Nephron (organoid): ENCODE results near the gene CCDC93.

Source experiments
- H3K27ac Mint-ChIP-seq, 3 experiments: 2 replicates each; pipeline ENCODE4 v1.8.0; 2020; ENCODE audit warnings: mixed read lengths in 3 of 3, mild to moderate bottlenecking in 2 of 3, moderate library complexity in 1 of 3
- H3K27me3 Mint-ChIP-seq: 2 replicates; pipeline ENCODE4 v1.8.0; 2021; ENCODE audit warnings: low read depth, mild to moderate bottlenecking, moderate library complexity, mixed read lengths
- H3K36me3 Mint-ChIP-seq: 2 replicates; pipeline ENCODE4 v1.8.0; 2020; ENCODE audit warnings: low read depth, mixed read lengths
- H3K4me1 Mint-ChIP-seq: 2 replicates; pipeline ENCODE4 v1.8.0; 2020; ENCODE audit warnings: mixed read lengths
- H3K4me3 Mint-ChIP-seq, 3 experiments: 2 replicates each; pipeline ENCODE4 v1.8.0; 2020; ENCODE audit warnings: mild to moderate bottlenecking in 3 of 3, mixed read lengths in 3 of 3, moderate library complexity in 2 of 3
- H3K9me3 Mint-ChIP-seq: 2 replicates; pipeline ENCODE4 v1.8.0; 2020; ENCODE audit warnings: mixed read lengths
- CTCF ChIP-seq, 3 experiments: fragments of 200-600 bp; sonication (generic); IDR thresholded peaks; one replicate each; pipeline ENCODE4 v1.5.0; 2021; ENCODE audit warnings: antibody characterized with exemption in 3 of 3; ENCODE audit not compliant: unreplicated experiment in 3 of 3

Gene CCDC93

GRCh38 chr2:117972476-117973123 lies 41.3 kb downstream of the CCDC93 start:
- H3K4me1 Mint-ChIP-seq: peaks cover 12% of the 10 kb centered on the region
- peaks cover 58% of the 10 kb centered on the region for H3K36me3 Mint-ChIP-seq
- no peaks in the 10 kb centered on the region for H3K9me3 Mint-ChIP-seq
- H3K27ac Mint-ChIP-seq: no peak overlapping the region
- no peak overlapping the region for H3K4me3 Mint-ChIP-seq
- no peak for TF ChIP-seq CTCF (IDR thresholded peaks at IDR 0.05; ENCODE audit: unreplicated experiment in 3 of 3)
- no peaks in the 10 kb centered on the region for H3K27me3 Mint-ChIP-seq

GRCh38 chr2:117968722-117969121 lies 45.1 kb downstream of the CCDC93 start:
- Mint-ChIP-seq H3K36me3 (peaks cover 54% of the 10 kb centered on the region), H3K4me3 (no peak overlapping the region), H3K27me3 (no peaks in the 10 kb centered on the region), H3K4me1 (peaks cover 18% of the 10 kb centered on the region), H3K9me3 (no peaks in the 10 kb centered on the region), H3K27ac (peak overlapping the region; percentile 62 to 92 (median 91))
- no peak for TF ChIP-seq CTCF (IDR thresholded peaks at IDR 0.05; ENCODE audit: unreplicated experiment in 3 of 3)

DNA sequence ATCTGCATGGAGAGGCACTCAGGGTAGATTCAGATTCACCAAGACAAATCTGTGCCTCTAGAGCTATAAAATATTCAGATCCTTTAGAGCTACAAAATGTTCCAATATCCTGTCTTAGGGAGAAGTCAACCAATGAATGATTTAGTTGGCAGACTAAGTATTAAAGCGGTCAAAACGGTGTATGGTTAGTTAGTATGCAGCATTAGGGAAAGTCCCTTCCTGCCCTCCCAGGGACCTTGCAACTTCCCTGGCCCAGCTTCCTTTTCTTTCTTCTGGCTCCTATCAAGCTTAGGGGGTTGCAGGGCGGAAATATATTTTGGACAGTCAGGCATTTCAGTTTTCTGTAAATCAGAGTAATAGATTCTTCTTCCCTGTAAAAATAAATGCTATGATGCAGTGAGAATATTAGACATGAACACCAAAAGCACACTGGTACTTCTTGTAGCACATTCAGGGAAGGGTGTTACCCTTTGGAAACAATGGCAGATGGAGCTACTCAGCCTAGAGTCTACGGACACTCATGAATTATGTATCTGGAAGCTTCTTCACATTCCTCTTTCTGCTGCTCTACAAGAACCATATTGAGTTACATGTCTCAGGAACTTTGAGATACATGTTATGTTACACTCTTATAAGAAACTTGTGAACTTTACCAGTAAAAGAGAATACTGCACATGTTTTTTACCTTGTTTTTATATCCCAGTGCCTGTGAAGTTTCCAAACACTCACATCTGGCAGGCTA lies 45.7 kb downstream of the CCDC93 start:
- Mint-ChIP-seq H3K27me3 (no peaks in the 10 kb centered on the region), H3K9me3 (no peaks in the 10 kb centered on the region), H3K36me3 (peaks cover 51% of the 10 kb centered on the region), H3K4me3 (peak overlapping the region in 1 of 3 experiments; percentile 8), H3K27ac (peak overlapping the region; percentile 62 to 92 (median 91)), H3K4me1 (peaks cover 18% of the 10 kb centered on the region)
- TF ChIP-seq CTCF (IDR thresholded peaks at IDR 0.05; ENCODE audit: unreplicated experiment in 3 of 3): no peak

DNA sequence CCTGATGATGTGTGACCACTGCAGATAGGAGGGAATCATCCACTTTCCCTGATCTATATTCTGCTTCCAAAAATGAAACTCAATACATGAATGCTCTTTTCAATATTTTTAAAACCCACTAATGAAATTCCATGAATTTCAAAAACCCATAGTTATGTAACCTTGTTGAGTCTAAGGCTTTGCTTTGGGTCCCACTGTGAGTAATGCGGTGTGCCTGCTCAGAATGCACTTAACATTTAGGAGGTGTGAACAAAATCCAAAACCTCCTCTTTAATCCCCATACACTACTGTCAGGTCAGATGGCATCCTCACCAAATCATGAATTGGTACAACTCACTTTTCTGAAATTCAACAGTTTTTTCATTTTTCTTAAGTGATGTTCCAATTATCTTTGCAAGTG lies 50.4 kb downstream of the CCDC93 start:
- Mint-ChIP-seq H3K36me3 (peaks cover 30% of the 10 kb centered on the region), H3K4me3 (no peak overlapping the region), H3K9me3 (no peaks in the 10 kb centered on the region), H3K27me3 (no peaks in the 10 kb centered on the region), H3K4me1 (peaks cover 18% of the 10 kb centered on the region), H3K27ac (no peak overlapping the region)
- TF ChIP-seq CTCF (IDR thresholded peaks at IDR 0.05; ENCODE audit: unreplicated experiment in 3 of 3): no peak

DNA sequence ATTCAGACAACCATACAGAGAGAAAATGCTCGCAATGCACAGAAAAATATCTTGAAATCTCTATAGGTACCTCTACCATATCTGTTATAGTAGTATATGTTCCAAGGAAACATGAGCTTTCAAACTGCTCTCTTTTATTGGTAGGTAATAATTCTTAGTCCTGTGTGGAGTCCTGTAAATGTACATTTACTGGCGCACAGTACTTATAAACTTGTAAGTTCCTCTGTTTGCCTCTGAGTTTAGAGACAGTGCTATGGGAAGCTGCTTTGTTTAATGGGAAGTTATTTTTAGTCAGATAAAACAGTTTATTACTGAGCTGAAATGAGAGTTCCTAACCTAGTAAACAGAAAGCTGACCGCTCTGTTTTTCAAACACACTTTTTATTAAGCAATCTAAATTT lies 52.7 kb downstream of the CCDC93 start:
- no peaks in the 10 kb centered on the region for H3K9me3 Mint-ChIP-seq
- H3K27ac Mint-ChIP-seq: peak overlapping the region in 1 of 3 experiments; percentile 53
- H3K4me3 Mint-ChIP-seq: no peak overlapping the region
- peaks cover 42% of the 10 kb centered on the region for H3K36me3 Mint-ChIP-seq
- H3K4me1 Mint-ChIP-seq: peaks cover 7% of the 10 kb centered on the region
- no peak for TF ChIP-seq CTCF (IDR thresholded peaks at IDR 0.05; ENCODE audit: unreplicated experiment in 3 of 3)
- no peaks in the 10 kb centered on the region for H3K27me3 Mint-ChIP-seq
